Measurements from ENCODE around the gene SIM1. TPM values are rescaled to one million over a fixed set of nuclear protein-coding genes. Genes with fewer than 3 reads are reported as not detected.

Gene SIM1
- total RNA-seq, 1 donor, result 0.36 TPM

GRCh38 chr6:100459592-100460184 is 5.0 kb downstream of the SIM1 start:
- Histone ChIP-seq H3K27ac (ENCODE audit: low read depth, low read length) (no peak overlapping the region), H3K4me1 (ENCODE audit: insufficient read depth, low read length) (no peaks in the 10 kb centered on the region), H3K27me3 (ENCODE audit: insufficient read depth, low read length) (peaks cover 100% of the 10 kb centered on the region), H3K36me3 (ENCODE audit: insufficient read depth, low read length) (no peaks in the 10 kb centered on the region), H3K9me3 (ENCODE audit: low read depth, low read length) (no peaks in the 10 kb centered on the region), H3K4me3 (ENCODE audit: insufficient read depth, low read length) (no peak overlapping the region), H4K20me1 (ENCODE audit: insufficient read depth, low read length) (peaks cover 10% of the 10 kb centered on the region), H2AFZ (ENCODE audit: low read length) (no peak overlapping the region), H3K4me2 (ENCODE audit: insufficient read depth, low read length) (no peak overlapping the region), H3K79me2 (ENCODE audit: insufficient read depth, low read length) (no peaks in the 10 kb centered on the region)
- no peak for TF ChIP-seq CTCF (IDR thresholded peaks at IDR 0.05; ENCODE audit: extremely low read depth, low read depth, low read length)
- DNase-seq (ENCODE audit: insufficient read length, low spot score, missing footprints), result peak; percentile 57

- H3K27me3 ChIP-seq (ENCODE audit: insufficient read depth, low read length), result peaks cover 100% of the 10 kb centered on the region
These were observed 5.7 kb downstream of the SIM1 start for GRCh38 chr6:100458841-100459591.

GRCh38 chr6:100457311-100457990 is 7.3 kb downstream of the SIM1 start:
- TF ChIP-seq CTCF (IDR thresholded peaks at IDR 0.05; ENCODE audit: extremely low read depth, low read depth, low read length), result no peak
- Histone ChIP-seq H3K27me3 (ENCODE audit: insufficient read depth, low read length) (peaks cover 100% of the 10 kb centered on the region), H4K20me1 (ENCODE audit: insufficient read depth, low read length) (peaks cover 7% of the 10 kb centered on the region), H3K4me2 (ENCODE audit: insufficient read depth, low read length) (no peak overlapping the region), H3K4me1 (ENCODE audit: insufficient read depth, low read length) (no peaks in the 10 kb centered on the region), H2AFZ (ENCODE audit: low read length) (no peak overlapping the region), H3K27ac (ENCODE audit: low read depth, low read length) (no peak overlapping the region), H3K79me2 (ENCODE audit: insufficient read depth, low read length) (no peaks in the 10 kb centered on the region), H3K4me3 (ENCODE audit: insufficient read depth, low read length) (no peak overlapping the region), H3K9me3 (ENCODE audit: low read depth, low read length) (no peaks in the 10 kb centered on the region), H3K36me3 (ENCODE audit: insufficient read depth, low read length) (no peaks in the 10 kb centered on the region)
- peak; percentile 86 for DNase-seq (ENCODE audit: insufficient read length, low spot score, missing footprints)

More at GRCh38 chr6:100458841-100459591, 5.7 kb downstream of the SIM1 start:
- H3K4me3 ChIP-seq (ENCODE audit: insufficient read depth, low read length), result no peak overlapping the region
- DNase-seq (ENCODE audit: insufficient read length, low spot score, missing footprints), result peak; percentile 79
- no peaks in the 10 kb centered on the region for H3K36me3 ChIP-seq (ENCODE audit: insufficient read depth, low read length)
- H3K4me1 ChIP-seq (ENCODE audit: insufficient read depth, low read length), result no peaks in the 10 kb centered on the region
- no peaks in the 10 kb centered on the region for H3K79me2 ChIP-seq (ENCODE audit: insufficient read depth, low read length)
- TF ChIP-seq CTCF (IDR thresholded peaks at IDR 0.05; ENCODE audit: extremely low read depth, low read depth, low read length), result no peak
- no peak overlapping the region for H3K4me2 ChIP-seq (ENCODE audit: insufficient read depth, low read length)
- no peak overlapping the region for H2AFZ ChIP-seq (ENCODE audit: low read length)
- no peaks in the 10 kb centered on the region for H3K9me3 ChIP-seq (ENCODE audit: low read depth, low read length)
- peaks cover 10% of the 10 kb centered on the region for H4K20me1 ChIP-seq (ENCODE audit: insufficient read depth, low read length)
- H3K27ac ChIP-seq (ENCODE audit: low read depth, low read length), result no peak overlapping the region

GRCh38 chr6:100456908-100457235 is 7.8 kb downstream of the SIM1 start:
- Histone ChIP-seq H2AFZ (ENCODE audit: low read length) (no peak overlapping the region), H3K4me1 (ENCODE audit: insufficient read depth, low read length) (no peaks in the 10 kb centered on the region), H3K4me2 (ENCODE audit: insufficient read depth, low read length) (no peak overlapping the region), H3K27me3 (ENCODE audit: insufficient read depth, low read length) (peaks cover 100% of the 10 kb centered on the region), H3K9me3 (ENCODE audit: low read depth, low read length) (no peaks in the 10 kb centered on the region), H4K20me1 (ENCODE audit: insufficient read depth, low read length) (peaks cover 7% of the 10 kb centered on the region), H3K4me3 (ENCODE audit: insufficient read depth, low read length) (no peak overlapping the region), H3K79me2 (ENCODE audit: insufficient read depth, low read length) (no peaks in the 10 kb centered on the region), H3K27ac (ENCODE audit: low read depth, low read length) (no peak overlapping the region), H3K36me3 (ENCODE audit: insufficient read depth, low read length) (no peaks in the 10 kb centered on the region)
- TF ChIP-seq CTCF (IDR thresholded peaks at IDR 0.05; ENCODE audit: extremely low read depth, low read depth, low read length), result no peak
- DNase-seq (ENCODE audit: insufficient read length, low spot score, missing footprints), result peak; percentile 69
